ENCODE results near the gene SLC7A6. TPM values are rescaled to one million over a fixed set of nuclear protein-coding genes. Genes with fewer than 3 reads are reported as not detected.

The SLC7A6 gene
- total and polyA plus RNA-seq, 2 of the 8 experiments (the other 6 are each of a cell fraction or from before 2014, with no cell fraction given) = 28.0 to 37.8 TPM

DNA sequence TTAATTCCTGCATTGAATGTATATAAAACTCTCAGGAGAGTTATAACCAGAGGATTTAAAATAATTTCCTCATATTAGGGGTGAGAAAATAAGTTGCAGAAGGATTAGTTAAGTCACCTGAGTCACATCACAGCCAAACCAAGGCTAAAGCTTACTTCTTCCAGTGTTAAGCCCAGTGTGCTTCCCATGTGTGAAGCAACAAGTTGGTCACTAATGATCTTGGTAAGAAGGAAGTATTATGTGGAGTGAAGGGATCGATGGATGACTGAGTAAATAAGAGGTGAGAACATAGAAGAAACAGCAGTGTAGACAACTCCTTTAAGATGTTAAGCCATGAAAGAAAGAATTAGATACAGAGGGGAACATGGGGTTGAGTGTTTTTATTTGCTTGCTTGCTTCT is 49.0 kb upstream of the SLC7A6 start:
- Histone ChIP-seq H3K14ac (ENCODE audit: insufficient read length) (no peak overlapping the region), H3K18ac (ENCODE audit: extremely low read depth, low read length) (no peak overlapping the region), H2BK15ac (ENCODE audit: low read length) (no peak overlapping the region), H3K4ac (replicated peaks; ENCODE audit: insufficient read length, low read depth, low read length) (no peak overlapping the region), H3K27ac (ENCODE audit: low read depth, low read length) (no peak overlapping the region), H3K9ac (replicated peaks in 1 of 4; ENCODE audit: extremely low read depth in 1 of 4, low read depth in 3 of 4, low read length in 3 of 4) (no peak overlapping the region), H3K79me2 (ENCODE audit: control insufficient read depth in 1 of 2, insufficient read depth in 2 of 2, low read length in 2 of 2) (no peaks in the 10 kb centered on the region), H3K23me2 (ENCODE audit: low read depth, low read length) (no peaks in the 10 kb centered on the region), H2BK5ac (ENCODE audit: low read depth, low read length) (no peak overlapping the region), H3K4me2 (ENCODE audit: insufficient read depth in 1 of 2, low read depth in 2 of 2, low read length in 2 of 2) (no peak overlapping the region), H4K5ac (ENCODE audit: insufficient read length, low read depth, low read length) (no peak overlapping the region), H2BK20ac (ENCODE audit: low read length) (no peak overlapping the region), H2AFZ (ENCODE audit: low read length) (no peak overlapping the region), H3K4me3 (ENCODE audit: extremely low read depth in 1 of 4, insufficient read depth in 2 of 4, low read depth in 3 of 4, low read length in 4 of 4) (no peak overlapping the region), H3K4me1 (replicated peaks in 1 of 4; ENCODE audit: control insufficient read depth in 3 of 4, insufficient read depth in 4 of 4, low read length in 3 of 4) (no peaks in the 10 kb centered on the region), H2AK5ac (ENCODE audit: low read depth, low read length) (no peak overlapping the region), H4K20me1 (replicated peaks in 1 of 2; ENCODE audit: control insufficient read depth in 1 of 2, insufficient read depth in 2 of 2, low read length in 2 of 2) (no peaks in the 10 kb centered on the region), H3K27me3 (replicated peaks in 1 of 4; ENCODE audit: control insufficient read depth in 3 of 4, extremely low read depth in 1 of 4, insufficient read depth in 3 of 4, low read length in 3 of 4) (no peaks in the 10 kb centered on the region), H3K56ac (replicated peaks; ENCODE audit: insufficient read length, low read depth, low read length) (no peak overlapping the region), H2BK120ac (replicated peaks; ENCODE audit: low read depth, low read length) (no peak overlapping the region), H4K8ac (ENCODE audit: extremely low read depth, insufficient read depth, low read length) (no peak overlapping the region), H3K36me3 (ENCODE audit: control insufficient read depth in 2 of 4, insufficient read depth in 4 of 4, low read length in 3 of 4) (no peaks in the 10 kb centered on the region; a peak in 1 of 8 replicates), H2BK12ac (ENCODE audit: low read depth, low read length) (no peak overlapping the region), H3K23ac (ENCODE audit: insufficient read length) (no peak overlapping the region), H4K91ac (replicated peaks; ENCODE audit: insufficient read length, low read length) (no peak overlapping the region), H3K9me3 (ENCODE audit: insufficient read depth in 2 of 2, low read depth in 1 of 2, low read length in 1 of 2) (no peaks in the 10 kb centered on the region), H3K79me1 (ENCODE audit: low read depth, low read length) (no peaks in the 10 kb centered on the region)
- 93 to 100% methylated on average over 1 of the region's 1 CpG for WGBS, 2 experiments (ENCODE audit: extremely low coverage in 1 of 2, insufficient coverage in 1 of 2, insufficient read length in 1 of 2, insufficient replicate concordance in 2 of 2, low coverage in 1 of 2, low lambda C conversion rate in 2 of 2, missing lambda C conversion rate in 1 of 2)
- POLR2A ChIA-PET (ENCODE audit: partially characterized antibody) = interaction anchor here (1.0 kb wide), 1 partner anchor 15 kb away, joined by 3 read pairs; no protein-coding TSS in a partner anchor
- no peak for FAIRE-seq
- CTCF ChIA-PET (ENCODE audit: partially characterized antibody) = interaction anchor here (0.5 kb wide), 1 partner anchor 101 kb away, joined by 3 read pairs; no protein-coding TSS in a partner anchor
- no peak for DNase-seq (ENCODE audit: low read depth in 1 of 2, low spot score in 2 of 2)
- TF ChIP-seq KDM1A (IDR thresholded peaks at IDR 0.05; ENCODE audit: borderline replicate concordance, low read length) (no peak), FOSL1 (IDR thresholded peaks at IDR 0.05; ENCODE audit: insufficient read depth, low read depth, low read length) (no peak), SIRT6 (IDR thresholded peaks at IDR 0.05; ENCODE audit: low read length) (no peak), RNF2 (IDR thresholded peaks at IDR 0.05; ENCODE audit: borderline replicate concordance, low read depth, low read length, missing control alignments, poor library complexity, severe bottlenecking) (no peak), RAD21 (IDR thresholded peaks at IDR 0.05 in 1 of 2, conservative IDR thresholded peaks at IDR 0.05 in 1 of 2; ENCODE audit: low read depth in 2 of 2, low read length in 2 of 2) (no peak), SRF (IDR thresholded peaks at IDR 0.05; ENCODE audit: low read depth, low read length) (no peak), ZNF274 (IDR thresholded peaks at IDR 0.05; ENCODE audit: borderline replicate concordance, extremely low read depth, low read length) (no peak), RFX5 (IDR thresholded peaks at IDR 0.05; ENCODE audit: borderline replicate concordance, low read depth, low read length) (no peak), CHD1 (IDR thresholded peaks at IDR 0.05; ENCODE audit: low read depth, low read length) (no peak)
